Endothelial cell of umbilical vein (primary cell): Measurements from ENCODE around the gene LGALSL.

Experiments
- EZH2 ChIP-seq: IDR thresholded peaks from 2 replicates; pipeline ENCODE4 v1.6.1; 2012; ENCODE audit warnings: borderline replicate concordance, low read depth, mild to moderate bottlenecking, moderate library complexity, low read length, inconsistent platforms; ENCODE audit not compliant: severe bottlenecking
- FOS ChIP-seq: IDR thresholded peaks from 2 replicates; pipeline ENCODE4 v1.6.1; 2011; ENCODE audit warnings: mild to moderate bottlenecking, low read length, moderate library complexity, borderline replicate concordance; ENCODE audit not compliant: insufficient read depth
- JUN ChIP-seq: IDR thresholded peaks from 2 replicates; pipeline ENCODE4 v1.6.1; 2011; ENCODE audit warnings: borderline replicate concordance, low read depth; ENCODE audit not compliant: insufficient read length, insufficient read depth
- MYC ChIP-seq: IDR thresholded peaks from one replicate; pipeline ENCODE4 v1.6.1; 2011; ENCODE audit warnings: mild to moderate bottlenecking, low read depth, low read length
- POLR2A ChIP-seq: IDR thresholded peaks from 2 replicates; pipeline ENCODE4 v1.6.1; 2012; ENCODE audit warnings: low read depth, mild to moderate bottlenecking, control low read depth, low read length
- POLR2AphosphoS5 ChIP-seq: IDR thresholded peaks from 2 replicates; pipeline ENCODE4 v1.6.1; 2012; ENCODE audit warnings: low read depth, mild to moderate bottlenecking, control low read depth, low read length, moderate library complexity; ENCODE audit not compliant: insufficient read depth
- TF ChIP-seq, protein P1 (sequence below), 2 donors: IDR thresholded peaks; 1 replicate in 1 of 2; 2 replicates in 1 of 2; pipeline ENCODE4 v1.5.1; 2011; ENCODE audit warnings: low read length in 2 of 2, mild to moderate bottlenecking in 2 of 2, moderate library complexity in 2 of 2, control low read depth in 1 of 2, inconsistent platforms in 1 of 2, low read depth in 1 of 2; ENCODE audit not compliant: insufficient read depth in 1 of 2; ENCODE audit errors: extremely low read depth in 1 of 2
- TF ChIP-seq, protein P2 (sequence below): IDR thresholded peaks from 2 replicates; pipeline ENCODE4 v1.6.1; 2011; ENCODE audit not compliant: insufficient read depth, insufficient read length

- TF ChIP-seq POLR2AphosphoS5 (no peak), POLR2A (no peak), MYC (no peak), FOS (no peak), JUN (no peak), EZH2 (no peak)
- TF ChIP-seq, protein P1, sequence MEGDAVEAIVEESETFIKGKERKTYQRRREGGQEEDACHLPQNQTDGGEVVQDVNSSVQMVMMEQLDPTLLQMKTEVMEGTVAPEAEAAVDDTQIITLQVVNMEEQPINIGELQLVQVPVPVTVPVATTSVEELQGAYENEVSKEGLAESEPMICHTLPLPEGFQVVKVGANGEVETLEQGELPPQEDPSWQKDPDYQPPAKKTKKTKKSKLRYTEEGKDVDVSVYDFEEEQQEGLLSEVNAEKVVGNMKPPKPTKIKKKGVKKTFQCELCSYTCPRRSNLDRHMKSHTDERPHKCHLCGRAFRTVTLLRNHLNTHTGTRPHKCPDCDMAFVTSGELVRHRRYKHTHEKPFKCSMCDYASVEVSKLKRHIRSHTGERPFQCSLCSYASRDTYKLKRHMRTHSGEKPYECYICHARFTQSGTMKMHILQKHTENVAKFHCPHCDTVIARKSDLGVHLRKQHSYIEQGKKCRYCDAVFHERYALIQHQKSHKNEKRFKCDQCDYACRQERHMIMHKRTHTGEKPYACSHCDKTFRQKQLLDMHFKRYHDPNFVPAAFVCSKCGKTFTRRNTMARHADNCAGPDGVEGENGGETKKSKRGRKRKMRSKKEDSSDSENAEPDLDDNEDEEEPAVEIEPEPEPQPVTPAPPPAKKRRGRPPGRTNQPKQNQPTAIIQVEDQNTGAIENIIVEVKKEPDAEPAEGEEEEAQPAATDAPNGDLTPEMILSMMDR (IDR thresholded peaks at IDR 0.05; ENCODE audit: extremely low read depth in 1 of 2, insufficient read depth in 1 of 2, low read depth in 1 of 2, low read length in 2 of 2): no peak
- TF ChIP-seq, protein P2, sequence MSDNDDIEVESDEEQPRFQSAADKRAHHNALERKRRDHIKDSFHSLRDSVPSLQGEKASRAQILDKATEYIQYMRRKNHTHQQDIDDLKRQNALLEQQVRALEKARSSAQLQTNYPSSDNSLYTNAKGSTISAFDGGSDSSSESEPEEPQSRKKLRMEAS: no peak
Measured at GRCh38 chr2:64448041-64448426, 5.9 kb upstream of the LGALSL start.
